HEK293 (cell line): ENCODE results near the gene ZNF530.

Experiments used
- CTCF ChIA-PET: fragments of 350-600 bp; formaldehyde crosslinking; extraction: SDS; loops from one replicate; lab custom pipeline; 2021; ENCODE audit warnings: antibody characterized with exemption; lab: Yijun Ruan, JAX
- POLR2A ChIA-PET: fragments of 300-600 bp; formaldehyde crosslinking; extraction: SDS; loops from one replicate; lab custom pipeline; 2020; ENCODE audit warnings: antibody characterized with exemption, inconsistent platforms; lab: Yijun Ruan, JAX
- H3K27ac ChIP-seq: fragments of 200-500 bp; sonication (Bioruptor generic); 2 replicates; pipeline ENCODE4 v1.5.1; 2014; ENCODE audit warnings: low read depth, low read length, control low read depth, inconsistent platforms; ENCODE audit errors: extremely low read depth
- H3K36me3 ChIP-seq, 2 experiments: fragments of 200-500 bp in 1 of 2; sonication (Bioruptor generic) in 1 of 2; 1 replicate in 1 of 2; 2 replicates in 1 of 2; pipeline ENCODE4 v1.5.1; 2014 to 2017; ENCODE audit warnings: inconsistent platforms in 2 of 2, low read length in 2 of 2; ENCODE audit not compliant: control insufficient read depth in 2 of 2, insufficient read depth in 1 of 2
- H3K4me1 ChIP-seq: fragments of 200-500 bp; sonication (Bioruptor generic); 2 replicates; pipeline ENCODE4 v1.5.1; 2014; ENCODE audit warnings: mild to moderate bottlenecking, low read length, inconsistent platforms; ENCODE audit not compliant: control insufficient read depth, insufficient read depth
- H3K4me3 ChIP-seq: 2 replicates; pipeline ENCODE4 v1.5.1; 2011; ENCODE audit warnings: low read depth, mild to moderate bottlenecking, control low read depth, low read length, moderate library complexity
- H3K9me3 ChIP-seq: fragments of 200-500 bp; sonication (Bioruptor generic); 2 replicates; pipeline ENCODE4 v1.5.1; 2014; ENCODE audit warnings: low read depth, low read length, inconsistent platforms; ENCODE audit not compliant: control insufficient read depth, insufficient read depth
- HOXD13 ChIP-seq: sonication (generic); formaldehyde crosslinking; IDR thresholded peaks from 2 replicates; pipeline ENCODE4 v1.8.0; 2022; ENCODE audit warnings: missing genetic modification reagents, borderline replicate concordance
- IKZF3 ChIP-seq: fragments of 450-650 bp; IDR thresholded peaks from 2 replicates; pipeline ENCODE4 v1.5.0; 2018; ENCODE audit warnings: missing biosample characterization, mild to moderate bottlenecking, missing genetic modification characterization, moderate library complexity
- SCRT2 ChIP-seq: fragments of 450-650 bp; formaldehyde crosslinking; IDR thresholded peaks from 2 replicates; pipeline ENCODE4 v1.5.1; 2016; ENCODE audit warnings: missing biosample characterization, missing genetic modification characterization
- SETDB1 ChIP-seq: IDR thresholded peaks from one replicate; pipeline ENCODE4 v1.6.1; 2017; ENCODE audit warnings: mild to moderate bottlenecking, low read length, moderate library complexity, mixed read lengths; ENCODE audit not compliant: insufficient read length
- ZBTB44 ChIP-seq: fragments of 450-650 bp; IDR thresholded peaks from 2 replicates; pipeline ENCODE4 v1.5.1; 2018; ENCODE audit warnings: missing biosample characterization, mild to moderate bottlenecking, missing genetic modification characterization
- ZBTB48 ChIP-seq: fragments of 450-650 bp; formaldehyde crosslinking; IDR thresholded peaks from 2 replicates; pipeline ENCODE4 v1.5.1; 2016; ENCODE audit warnings: missing biosample characterization, missing genetic modification characterization
- ZNF10 ChIP-seq: fragments of 450-650 bp; formaldehyde crosslinking; IDR thresholded peaks from 2 replicates; pipeline ENCODE4 v1.5.1; 2017; ENCODE audit warnings: missing biosample characterization, missing genetic modification characterization
- ZNF169 ChIP-seq: fragments of 450-650 bp; formaldehyde crosslinking; IDR thresholded peaks from 2 replicates; pipeline ENCODE4 v1.5.1; 2016; ENCODE audit warnings: missing biosample characterization, missing genetic modification characterization
- ZNF26 ChIP-seq: fragments of 450-650 bp; formaldehyde crosslinking; IDR thresholded peaks from 2 replicates; pipeline ENCODE4 v1.5.1; 2016; ENCODE audit warnings: missing biosample characterization, missing genetic modification characterization
- ZNF274 ChIP-seq, 2 experiments: fragments of 200-500 bp in 1 of 2; fragments of 450-650 bp in 1 of 2; sonication (Bioruptor generic) in 1 of 2; formaldehyde crosslinking in 1 of 2; IDR thresholded peaks; 2 replicates each; pipeline versions ENCODE4 v1.5.1 to v1.6.1; 2014 to 2016; ENCODE audit warnings: borderline replicate concordance in 1 of 2, inconsistent platforms in 1 of 2, low read length in 1 of 2, missing biosample characterization in 1 of 2, missing genetic modification characterization in 1 of 2
- ZNF48 ChIP-seq: fragments of 450-650 bp; formaldehyde crosslinking; IDR thresholded peaks from 2 replicates; pipeline ENCODE4 v1.5.1; 2016; ENCODE audit warnings: missing biosample characterization, missing genetic modification characterization
- ZNF514 ChIP-seq: fragments of 450-650 bp; formaldehyde crosslinking; IDR thresholded peaks from 2 replicates; pipeline ENCODE4 v1.5.1; 2016; ENCODE audit warnings: missing biosample characterization, missing genetic modification characterization
- ZNF548 ChIP-seq: fragments of 450-650 bp; formaldehyde crosslinking; IDR thresholded peaks from 2 replicates; pipeline ENCODE4 v1.5.1; 2016; ENCODE audit warnings: missing biosample characterization, missing genetic modification characterization
- ZNF571 ChIP-seq: fragments of 450-650 bp; formaldehyde crosslinking; IDR thresholded peaks from 2 replicates; pipeline ENCODE4 v1.5.0; 2017; ENCODE audit warnings: missing biosample characterization, missing genetic modification characterization
- ZNF830 ChIP-seq: fragments of 450-650 bp; IDR thresholded peaks from 2 replicates; pipeline ENCODE4 v1.5.0; 2018; ENCODE audit warnings: missing biosample characterization, missing genetic modification characterization, low read depth, mild to moderate bottlenecking, moderate library complexity
- ZNF837 ChIP-seq: fragments of 450-650 bp; formaldehyde crosslinking; IDR thresholded peaks from 2 replicates; pipeline ENCODE4 v1.5.1; 2016; ENCODE audit warnings: missing biosample characterization, missing genetic modification characterization
- ZSCAN30 ChIP-seq: fragments of 450-650 bp; IDR thresholded peaks from 2 replicates; pipeline ENCODE4 v1.5.1; 2018; ENCODE audit warnings: missing biosample characterization, mild to moderate bottlenecking, missing genetic modification characterization, moderate library complexity
- TF ChIP-seq, protein P1 (sequence below): fragments of 450-650 bp; formaldehyde crosslinking; IDR thresholded peaks from 2 replicates; pipeline ENCODE4 v1.5.1; 2016; ENCODE audit warnings: missing biosample characterization, missing genetic modification characterization

ZNF530 gene

GRCh38 chr19:57633832-57634131 lies 34.1 kb downstream of the ZNF530 start:
- no peak for TF ChIP-seq IKZF3 (tag by site-specific recombination)
- TF ChIP-seq HOXD13 (CRISPR knock-in tag) = no peak
- TF ChIP-seq ZNF571 (tag by site-specific recombination) = no peak
- TF ChIP-seq ZNF48 (tag by site-specific recombination) = no peak
- TF ChIP-seq ZBTB48 (tag by site-specific recombination) = no peak
- TF ChIP-seq ZNF514 (tag by site-specific recombination) = no peak
- TF ChIP-seq ZNF830 (tag by site-specific recombination) = no peak
- no peak for TF ChIP-seq ZBTB44 (tag by site-specific recombination)
- TF ChIP-seq ZNF10 (tag by site-specific recombination) = no peak
- no peak for TF ChIP-seq ZNF837 (tag by site-specific recombination)
- Histone ChIP-seq H3K9me3 (no peaks in the 10 kb centered on the region; the same call in 1 of the 2 replicates), H3K4me1 (0 out of 2 replicates have a peak, but pooled peaks cover 2% of the 10 kb centered on the region), H3K27ac (no peak overlapping the region; the same call in 1 of the 2 replicates), H3K4me3 (peak overlapping the region; percentile 80), H3K36me3 (peaks cover 33 to 41% of the 10 kb centered on the region in 2 experiments)
- ChIA-PET POLR2A (interaction anchor here (0.5 to 2.5 kb wide), 4 partner anchors 24 to 55 kb away, joined by 3 to 10 read pairs (median 6); partner anchors contain the start of genes ZNF416 and ZNF551), CTCF (interaction anchor here (1.1 kb wide), 1 partner anchor 29 kb away, joined by 3 read pairs; no protein-coding TSS in a partner anchor)

- Histone ChIP-seq H3K9me3 (peaks cover 3% of the 10 kb centered on the region; the same call in 1 of the 2 replicates), H3K4me3 (no peak overlapping the region), H3K27ac (no peak overlapping the region), H3K4me1 (0 out of 2 replicates have a peak, but pooled peaks cover 2% of the 10 kb centered on the region), H3K36me3 (peaks cover 64 to 75% of the 10 kb centered on the region in 2 experiments)
- ChIA-PET CTCF (no interaction called here), POLR2A (no interaction called here)
- no peak for TF ChIP-seq ZSCAN30 (tag by site-specific recombination)
- peak; percentile 75 for TF ChIP-seq SETDB1
- no peak for TF ChIP-seq ZNF169 (tag by site-specific recombination)
- TF ChIP-seq ZNF48 (tag by site-specific recombination) = no peak
Observed at GRCh38 chr19:57637379-57637778, 37.7 kb downstream of the ZNF530 start.

DNA sequence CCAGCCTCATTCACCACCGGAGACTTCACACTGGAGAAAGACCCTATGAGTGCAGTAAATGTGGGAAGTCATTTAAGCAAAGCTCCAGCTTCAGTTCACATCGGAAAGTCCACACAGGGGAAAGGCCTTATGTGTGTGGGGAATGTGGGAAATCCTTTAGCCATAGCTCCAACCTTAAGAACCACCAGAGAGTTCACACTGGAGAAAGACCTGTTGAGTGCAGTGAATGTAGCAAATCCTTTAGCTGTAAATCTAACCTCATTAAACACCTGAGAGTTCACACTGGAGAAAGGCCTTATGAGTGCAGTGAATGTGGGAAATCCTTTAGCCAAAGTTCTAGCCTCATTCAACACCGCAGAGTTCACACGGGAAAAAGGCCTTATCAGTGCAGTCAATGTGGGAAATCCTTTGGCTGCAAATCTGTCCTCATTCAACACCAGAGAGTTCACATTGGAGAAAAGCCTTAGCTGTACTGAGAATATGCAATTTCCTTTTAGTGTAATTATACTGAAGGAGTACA lies 42.1 kb downstream of the ZNF530 start:
- CTCF ChIA-PET = interaction anchor here (0.6 to 1.4 kb wide), 2 partner anchors 9 to 40 kb away, joined by 3 to 6 read pairs; partner anchors contain the start of gene ZNF551
- H3K4me1 ChIP-seq = no peaks in the 10 kb centered on the region
- H3K27ac ChIP-seq = no peak overlapping the region
- TF ChIP-seq SCRT2 (tag by site-specific recombination) (peak; percentile 59; the same call in 1 of the 2 replicates), SETDB1 (peak; percentile 94), ZNF548 (tag by site-specific recombination) (no peak), ZNF26 (tag by site-specific recombination) (no peak), ZNF274 (IDR thresholded peaks at IDR 0.05; ENCODE audit: low read length) (no peak), ZNF274 (tag by site-specific recombination; IDR thresholded peaks at IDR 0.05; ENCODE audit: borderline replicate concordance) (no peak)
- TF ChIP-seq, protein P1, sequence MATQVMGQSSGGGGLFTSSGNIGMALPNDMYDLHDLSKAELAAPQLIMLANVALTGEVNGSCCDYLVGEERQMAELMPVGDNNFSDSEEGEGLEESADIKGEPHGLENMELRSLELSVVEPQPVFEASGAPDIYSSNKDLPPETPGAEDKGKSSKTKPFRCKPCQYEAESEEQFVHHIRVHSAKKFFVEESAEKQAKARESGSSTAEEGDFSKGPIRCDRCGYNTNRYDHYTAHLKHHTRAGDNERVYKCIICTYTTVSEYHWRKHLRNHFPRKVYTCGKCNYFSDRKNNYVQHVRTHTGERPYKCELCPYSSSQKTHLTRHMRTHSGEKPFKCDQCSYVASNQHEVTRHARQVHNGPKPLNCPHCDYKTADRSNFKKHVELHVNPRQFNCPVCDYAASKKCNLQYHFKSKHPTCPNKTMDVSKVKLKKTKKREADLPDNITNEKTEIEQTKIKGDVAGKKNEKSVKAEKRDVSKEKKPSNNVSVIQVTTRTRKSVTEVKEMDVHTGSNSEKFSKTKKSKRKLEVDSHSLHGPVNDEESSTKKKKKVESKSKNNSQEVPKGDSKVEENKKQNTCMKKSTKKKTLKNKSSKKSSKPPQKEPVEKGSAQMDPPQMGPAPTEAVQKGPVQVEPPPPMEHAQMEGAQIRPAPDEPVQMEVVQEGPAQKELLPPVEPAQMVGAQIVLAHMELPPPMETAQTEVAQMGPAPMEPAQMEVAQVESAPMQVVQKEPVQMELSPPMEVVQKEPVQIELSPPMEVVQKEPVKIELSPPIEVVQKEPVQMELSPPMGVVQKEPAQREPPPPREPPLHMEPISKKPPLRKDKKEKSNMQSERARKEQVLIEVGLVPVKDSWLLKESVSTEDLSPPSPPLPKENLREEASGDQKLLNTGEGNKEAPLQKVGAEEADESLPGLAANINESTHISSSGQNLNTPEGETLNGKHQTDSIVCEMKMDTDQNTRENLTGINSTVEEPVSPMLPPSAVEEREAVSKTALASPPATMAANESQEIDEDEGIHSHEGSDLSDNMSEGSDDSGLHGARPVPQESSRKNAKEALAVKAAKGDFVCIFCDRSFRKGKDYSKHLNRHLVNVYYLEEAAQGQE = no peak
- POLR2A ChIA-PET = interaction anchor here (1.0 kb wide), 1 partner anchor 40 kb away, joined by 3 read pairs; the partner anchor contains the start of gene ZNF551
- peaks cover 3% of the 10 kb centered on the region; the same call in 1 of the 2 replicates for H3K9me3 ChIP-seq
- H3K36me3 ChIP-seq = peaks cover 42 to 61% of the 10 kb centered on the region in 2 experiments
- H3K4me3 ChIP-seq = no peak overlapping the region
